ENCODE measurements around the gene TMEM156. TPM values are rescaled to one million over a fixed set of nuclear protein-coding genes. Genes with fewer than 3 reads are reported as not detected.

TMEM156 gene
- polyA plus RNA-seq, 1 of the 3 experiments (the other 2 are of a cell fraction): 0.13 TPM

DNA sequence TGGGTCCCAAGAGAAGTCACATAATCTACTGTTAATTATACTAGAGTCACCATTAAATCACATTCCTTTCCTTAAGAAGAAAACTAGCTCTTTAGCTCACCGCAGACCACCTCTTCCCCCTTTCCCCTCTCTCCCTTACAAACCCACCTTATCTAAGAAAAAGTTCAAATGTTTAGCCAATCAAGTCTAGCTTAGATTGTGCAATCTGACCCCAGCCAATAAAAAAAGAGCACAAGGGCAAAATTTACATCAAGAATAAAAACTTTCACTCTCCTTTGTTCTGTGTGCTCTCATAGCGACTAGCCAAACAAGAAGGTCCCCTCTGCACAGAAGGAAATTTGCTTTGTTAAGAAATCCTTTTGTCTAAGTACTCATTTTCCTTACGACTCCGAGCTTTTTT lies 76.3 kb downstream of the TMEM156 start:
- 93% methylated on average over 4 of the region's 4 CpGs for WGBS (ENCODE audit: low lambda C conversion rate)
- no peak overlapping the region for H2AFZ ChIP-seq (ENCODE audit: low read depth)
- ChIA-PET POLR2A (no interaction called here), CTCF (no interaction called here)
- H3K79me2 ChIP-seq (ENCODE audit: insufficient read depth): no peaks in the 10 kb centered on the region
- H3K36me3 ChIP-seq (replicated peaks in 1 of 2; ENCODE audit: control insufficient read depth in 1 of 2, insufficient read depth in 2 of 2, low read length in 1 of 2): no peaks in the 10 kb centered on the region
- TF ChIP-seq ZBTB33 (IDR thresholded peaks at IDR 0.05; ENCODE audit: borderline replicate concordance, low read depth) (no peak), USF1 (IDR thresholded peaks at IDR 0.05; ENCODE audit: borderline replicate concordance, low read depth) (no peak), TAF1 (IDR thresholded peaks at IDR 0.05; ENCODE audit: borderline replicate concordance, low read depth, low read length) (no peak), CHD2 (IDR thresholded peaks at IDR 0.05; ENCODE audit: low read length, partially characterized antibody) (no peak), GATA2 (CRISPR knock-in tag; IDR thresholded peaks at IDR 0.05) (no peak), SIN3A (IDR thresholded peaks at IDR 0.05; ENCODE audit: borderline replicate concordance, low read depth, low read length) (no peak), MAX (IDR thresholded peaks at IDR 0.05; ENCODE audit: low read depth) (no peak), REST (IDR thresholded peaks at IDR 0.05; ENCODE audit: low read depth, low read length) (no peak), NFIC (IDR thresholded peaks at IDR 0.05; ENCODE audit: borderline replicate concordance) (no peak), POLR2AphosphoS5 (IDR thresholded peaks at IDR 0.05; ENCODE audit: low read depth, low read length) (no peak), EP300 (IDR thresholded peaks at IDR 0.05; ENCODE audit: borderline replicate concordance in 1 of 2, low read depth in 1 of 2, low read length in 1 of 2) (no peak), RAD21 (IDR thresholded peaks at IDR 0.05; ENCODE audit: low read length) (no peak), FOXM1 (IDR thresholded peaks at IDR 0.05; ENCODE audit: low read depth) (no peak), SMC3 (IDR thresholded peaks at IDR 0.05; ENCODE audit: low read depth, low read length) (no peak), TEAD4 (IDR thresholded peaks at IDR 0.05; ENCODE audit: borderline replicate concordance, insufficient read depth) (no peak)
- no peaks in the 10 kb centered on the region for H3K4me1 ChIP-seq (ENCODE audit: control insufficient read depth in 1 of 2, insufficient read depth in 2 of 2, low read depth in 1 of 2, low read length in 1 of 2)
- H3K9ac ChIP-seq: no peak overlapping the region
- no peaks in the 10 kb centered on the region for H3K9me2 ChIP-seq
- no peaks in the 10 kb centered on the region for H3F3A ChIP-seq (replicated peaks; ENCODE audit: insufficient read depth)
- no peak overlapping the region for H3K4me2 ChIP-seq
- H3K4me3 ChIP-seq (ENCODE audit: low read depth in 2 of 2, low read length in 1 of 2): no peak overlapping the region
- no peak for DNase-seq
- H3K27ac ChIP-seq (ENCODE audit: low read depth in 2 of 2, low read length in 1 of 2): no peak overlapping the region
- no peaks in the 10 kb centered on the region for H3K27me3 ChIP-seq (ENCODE audit: insufficient read depth)
- H4K20me1 ChIP-seq (ENCODE audit: insufficient read depth): no peaks in the 10 kb centered on the region
- no peaks in the 10 kb centered on the region for H3K9me3 ChIP-seq
